Measurements from ENCODE around the gene C18orf63. TPM values are rescaled to one million over a fixed set of nuclear protein-coding genes. Genes with fewer than 3 reads are reported as not detected.

The C18orf63 gene
- total RNA-seq, 1 donor from 2014 or later = 0.65 TPM

DNA sequence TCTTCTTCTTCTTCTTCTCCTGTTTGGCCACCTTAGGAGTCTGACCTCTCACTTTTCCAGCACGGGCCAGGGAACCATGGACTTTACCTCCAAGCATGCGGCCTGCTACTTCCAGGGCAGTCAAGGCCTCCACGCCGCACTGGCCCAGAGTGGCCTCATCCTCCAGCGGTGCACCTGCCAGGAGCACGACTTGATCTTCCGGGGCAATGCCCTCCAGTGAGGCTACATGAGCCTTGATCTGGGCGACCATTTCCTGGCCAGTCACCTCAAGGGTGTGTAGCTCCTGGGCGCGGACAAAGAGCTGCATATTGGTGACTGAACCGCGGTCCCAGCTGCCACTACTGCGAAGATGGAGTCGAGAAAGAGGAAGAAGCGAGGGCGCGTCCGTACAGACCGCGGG lies 74.4 kb downstream of the C18orf63 start:
- Histone ChIP-seq H3K9me3 (no peaks in the 10 kb centered on the region), H3K4me1 (no peaks in the 10 kb centered on the region), H3K4me3 (no peak overlapping the region), H3K36me3 (no peaks in the 10 kb centered on the region), H3K27ac (no peak overlapping the region), H3K27me3 (ENCODE audit: low read depth) (no peaks in the 10 kb centered on the region)
- intact Hi-C loops (cut with DNase I) = no loop called here
- no peak for DNase-seq
- ATAC-seq = no peak
- TF ChIP-seq CTCF (IDR thresholded peaks at IDR 0.05) = no peak

DNA sequence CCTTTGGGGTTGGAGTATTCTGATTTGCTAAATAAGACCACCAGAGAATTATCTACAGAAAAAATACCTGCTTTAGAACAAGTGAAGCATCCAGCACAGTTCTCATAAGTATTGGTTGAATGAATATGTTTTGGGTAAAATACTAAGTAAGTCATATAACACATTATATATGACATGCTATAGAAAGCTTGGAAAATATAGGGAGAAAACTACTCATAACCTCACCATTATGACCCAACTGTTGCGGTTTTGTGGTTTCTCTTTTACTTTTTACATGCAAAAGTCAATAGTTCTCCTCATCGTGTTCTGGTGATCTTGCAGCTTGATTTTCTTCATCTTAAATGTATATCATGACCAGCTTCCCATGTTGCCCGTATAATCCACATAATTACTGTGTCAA lies 75.3 kb downstream of the C18orf63 start:
- intact Hi-C loops (cut with DNase I) = no loop called here
- no peaks in the 10 kb centered on the region for H3K27me3 ChIP-seq (ENCODE audit: low read depth)
- DNase-seq (no peak), ATAC-seq (no peak)
- no peak overlapping the region for H3K4me3 ChIP-seq
- no peaks in the 10 kb centered on the region for H3K9me3 ChIP-seq
- H3K36me3 ChIP-seq = no peaks in the 10 kb centered on the region
- no peak overlapping the region for H3K27ac ChIP-seq
- TF ChIP-seq CTCF (IDR thresholded peaks at IDR 0.05) = no peak
- H3K4me1 ChIP-seq = peaks cover 3% of the 10 kb centered on the region

DNA sequence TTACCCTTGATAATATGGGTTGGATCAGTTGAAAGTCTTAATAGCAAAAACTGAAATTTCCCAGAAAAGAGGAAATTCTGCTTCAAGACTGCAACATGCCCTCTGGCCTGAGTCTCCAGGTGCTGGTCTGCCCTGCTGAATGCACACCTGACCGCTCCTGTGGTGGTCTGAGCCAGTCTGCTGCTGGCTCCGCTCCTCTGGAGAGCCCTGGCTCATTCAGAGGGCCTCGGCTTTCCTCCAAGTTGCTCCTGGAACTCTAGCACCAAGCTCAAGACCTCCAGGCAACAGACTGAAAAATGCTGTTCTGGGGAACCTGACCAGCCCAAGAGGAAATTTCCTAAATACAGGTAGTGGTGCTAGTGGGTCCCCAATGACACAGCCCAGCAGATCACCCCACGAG lies 76.7 kb downstream of the C18orf63 start:
- DNase-seq = no peak
- no peak overlapping the region for H3K27ac ChIP-seq
- H3K27me3 ChIP-seq (ENCODE audit: low read depth) = no peaks in the 10 kb centered on the region
- H3K9me3 ChIP-seq = no peaks in the 10 kb centered on the region
- H3K4me1 ChIP-seq = peaks cover 17% of the 10 kb centered on the region
- intact Hi-C loops (cut with DNase I) = no loop called here
- H3K36me3 ChIP-seq = no peaks in the 10 kb centered on the region
- no peak for TF ChIP-seq CTCF (IDR thresholded peaks at IDR 0.05)
- ATAC-seq = no peak
- H3K4me3 ChIP-seq = no peak overlapping the region

DNA sequence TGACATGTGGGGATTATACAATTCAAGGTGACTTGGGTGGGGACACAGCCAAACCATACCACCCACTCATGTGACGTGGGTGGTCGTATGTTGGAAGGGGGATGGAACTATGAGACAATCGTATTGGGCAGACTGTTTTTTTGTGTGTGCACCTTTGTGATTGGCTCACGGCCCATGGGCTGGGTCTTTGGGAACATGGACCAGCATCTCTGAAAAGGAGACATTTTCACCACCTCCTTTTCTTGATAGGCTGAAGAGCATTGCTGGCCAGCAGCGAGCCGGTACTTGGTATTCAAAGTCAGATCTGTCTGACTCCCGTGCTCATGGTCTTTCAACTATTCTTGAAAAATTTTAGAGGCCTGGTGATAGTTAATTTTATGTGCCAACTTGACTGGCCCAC lies 79.4 kb downstream of the C18orf63 start:
- no peak for DNase-seq
- TF ChIP-seq CTCF (IDR thresholded peaks at IDR 0.05) = no peak
- H3K4me3 ChIP-seq = no peak overlapping the region
- H3K9me3 ChIP-seq = no peaks in the 10 kb centered on the region
- peaks cover 29% of the 10 kb centered on the region for H3K4me1 ChIP-seq
- intact Hi-C loops (cut with DNase I) = no loop called here
- no peak for ATAC-seq
- no peaks in the 10 kb centered on the region for H3K36me3 ChIP-seq
- H3K27ac ChIP-seq = no peak overlapping the region
- H3K27me3 ChIP-seq (ENCODE audit: low read depth) = no peaks in the 10 kb centered on the region

DNA sequence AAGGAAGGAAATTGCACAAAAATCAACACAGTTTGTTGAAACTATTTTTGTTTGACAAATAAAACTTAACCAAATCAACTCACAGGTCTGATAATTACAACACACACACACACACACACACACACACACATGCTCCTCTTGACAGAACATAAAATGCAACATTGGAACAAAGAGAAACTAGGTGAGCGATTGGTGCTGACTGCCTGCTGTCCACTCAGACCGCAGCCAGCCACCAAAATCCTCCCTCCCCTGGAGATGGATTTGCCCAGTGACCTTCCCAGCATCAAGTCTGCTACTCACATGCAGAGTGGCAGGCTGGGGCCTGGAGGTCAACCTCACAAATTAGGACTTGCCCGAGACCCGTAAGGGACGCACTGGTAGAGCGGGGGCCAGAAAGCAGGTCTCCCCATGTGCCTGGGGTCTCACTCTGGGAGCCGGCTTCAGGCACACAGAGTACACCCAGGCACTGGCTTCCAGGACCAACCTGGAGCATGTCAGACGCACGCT lies 80.1 kb downstream of the C18orf63 start:
- no peak overlapping the region for H3K27ac ChIP-seq
- peaks cover 29% of the 10 kb centered on the region for H3K4me1 ChIP-seq
- no peaks in the 10 kb centered on the region for H3K36me3 ChIP-seq
- DNase-seq = no peak
- H3K4me3 ChIP-seq = peak overlapping the region; percentile 6
- intact Hi-C loops (cut with DNase I) = no loop called here
- peak; percentile 59 to 75 for ATAC-seq
- no peaks in the 10 kb centered on the region for H3K9me3 ChIP-seq
- no peak for TF ChIP-seq CTCF (IDR thresholded peaks at IDR 0.05)
- no peaks in the 10 kb centered on the region for H3K27me3 ChIP-seq (ENCODE audit: low read depth)
